HG02970 (cell line): Measurements from ENCODE around the gene AFAP1L1.

Experiments
- ATAC-seq: cut with Tn5 transposase; IDR thresholded peaks from one replicate; pipeline ENCODE4 v1.9.1; 2021; ENCODE audit warnings: mild to moderate bottlenecking, moderate library complexity, moderate number of reproducible peaks; ENCODE audit not compliant: unreplicated experiment, low FRiP score

AFAP1L1 gene

GRCh38 chr5:149310947-149311658 lies 39.4 kb downstream of the AFAP1L1 start:
- no peak for ATAC-seq

GRCh38 chr5:149313151-149313841 lies 41.6 kb downstream of the AFAP1L1 start:
- ATAC-seq, result no peak

GRCh38 chr5:149314571-149315111 lies 43.0 kb downstream of the AFAP1L1 start:
- no peak for ATAC-seq

- no peak for ATAC-seq
These were observed 44.1 kb downstream of the AFAP1L1 start for GRCh38 chr5:149315753-149316152.

- ATAC-seq, result no peak
These were observed 45.8 kb downstream of the AFAP1L1 start for GRCh38 chr5:149317281-149318048.

- ATAC-seq, result no peak
These were observed 47.5 kb downstream of the AFAP1L1 start for GRCh38 chr5:149319174-149319573.

- ATAC-seq, result no peak
These were observed 49.2 kb downstream of the AFAP1L1 start for GRCh38 chr5:149320791-149321330.

- no peak for ATAC-seq
These were observed 50.9 kb downstream of the AFAP1L1 start for GRCh38 chr5:149322518-149322917.

GRCh38 chr5:149323210-149323609 lies 51.6 kb downstream of the AFAP1L1 start:
- ATAC-seq, result no peak

GRCh38 chr5:149323621-149324205 lies 52.1 kb downstream of the AFAP1L1 start:
- ATAC-seq, result no peak

GRCh38 chr5:149324641-149325040 lies 53.0 kb downstream of the AFAP1L1 start:
- no peak for ATAC-seq

GRCh38 chr5:149325166-149325735 lies 53.6 kb downstream of the AFAP1L1 start:
- ATAC-seq, result no peak

GRCh38 chr5:149325894-149326293 lies 54.2 kb downstream of the AFAP1L1 start:
- ATAC-seq, result no peak

- ATAC-seq, result no peak
These were observed 55.0 kb downstream of the AFAP1L1 start for GRCh38 chr5:149326611-149327010.

GRCh38 chr5:149328177-149328576 lies 56.5 kb downstream of the AFAP1L1 start:
- no peak for ATAC-seq

GRCh38 chr5:149333711-149334443 lies 62.2 kb downstream of the AFAP1L1 start:
- ATAC-seq, result no peak

- no peak for ATAC-seq
These were observed 66.1 kb downstream of the AFAP1L1 start for GRCh38 chr5:149337736-149338135.

GRCh38 chr5:149338364-149338763 lies 66.7 kb downstream of the AFAP1L1 start:
- no peak for ATAC-seq

GRCh38 chr5:149340920-149341319 lies 69.3 kb downstream of the AFAP1L1 start:
- no peak for ATAC-seq
